GM21576 (cell line): Measurements from ENCODE around the gene ITSN1.

ENCODE experiments used
- ATAC-seq: cut with Tn5 transposase; IDR thresholded peaks from one replicate; pipeline ENCODE4 v1.9.1; 2021; ENCODE audit warnings: mild to moderate bottlenecking, moderate library complexity; ENCODE audit not compliant: unreplicated experiment

ITSN1 gene

DNA sequence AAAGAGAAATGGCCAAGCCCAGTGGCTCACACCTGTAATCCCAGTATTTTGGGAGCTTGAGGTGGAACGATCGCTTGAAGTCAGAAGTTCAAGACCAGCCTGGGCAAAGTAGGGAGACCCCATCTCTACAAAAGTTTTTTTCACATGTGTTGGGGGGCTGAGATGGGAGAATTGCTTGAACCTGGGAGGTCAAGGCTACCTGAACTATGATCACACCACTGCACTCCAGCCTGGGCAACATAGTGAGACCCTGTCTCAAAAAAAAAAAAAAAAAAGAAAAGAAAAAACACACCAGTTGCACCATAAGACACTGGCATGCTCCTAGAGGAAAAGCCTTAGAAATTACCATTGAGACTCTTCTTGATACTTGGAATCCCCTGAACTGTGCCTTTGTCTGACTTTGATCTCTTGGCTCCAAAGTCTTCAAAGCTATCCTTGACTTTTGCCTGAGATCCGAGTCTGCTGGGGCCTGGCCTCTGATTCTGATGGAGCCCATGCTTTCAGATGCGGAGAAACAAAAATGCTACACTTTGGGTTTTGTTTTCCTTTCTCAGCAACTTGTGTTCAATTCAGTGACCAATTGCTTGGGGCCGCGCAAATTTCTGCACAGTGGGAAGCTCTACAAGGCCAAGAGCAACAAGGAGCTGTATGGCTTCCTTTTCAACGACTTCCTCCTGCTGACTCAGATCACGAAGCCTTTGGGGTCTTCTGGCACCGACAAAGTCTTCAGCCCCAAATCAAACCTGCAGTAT is 239.6 kb downstream of the ITSN1 start:
- ATAC-seq, result no peak

DNA sequence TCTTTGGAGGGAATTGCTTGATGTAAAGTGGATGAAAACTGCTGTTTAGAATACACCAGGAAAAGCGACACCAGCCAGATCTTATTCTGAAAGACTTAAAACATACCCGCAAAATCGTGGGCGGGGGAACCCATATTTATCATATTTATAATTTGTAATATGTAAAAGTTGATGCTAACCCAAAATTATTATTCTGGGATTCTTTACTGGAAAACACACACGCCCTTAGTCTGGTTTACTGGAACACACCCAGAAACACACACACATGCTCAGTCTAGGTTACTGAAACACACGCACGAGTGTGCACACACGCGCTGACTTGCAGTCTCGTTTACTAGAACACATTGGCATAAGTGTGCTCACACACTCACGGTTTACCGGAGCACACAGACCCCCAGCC is 240.8 kb downstream of the ITSN1 start:
- no peak for ATAC-seq

DNA sequence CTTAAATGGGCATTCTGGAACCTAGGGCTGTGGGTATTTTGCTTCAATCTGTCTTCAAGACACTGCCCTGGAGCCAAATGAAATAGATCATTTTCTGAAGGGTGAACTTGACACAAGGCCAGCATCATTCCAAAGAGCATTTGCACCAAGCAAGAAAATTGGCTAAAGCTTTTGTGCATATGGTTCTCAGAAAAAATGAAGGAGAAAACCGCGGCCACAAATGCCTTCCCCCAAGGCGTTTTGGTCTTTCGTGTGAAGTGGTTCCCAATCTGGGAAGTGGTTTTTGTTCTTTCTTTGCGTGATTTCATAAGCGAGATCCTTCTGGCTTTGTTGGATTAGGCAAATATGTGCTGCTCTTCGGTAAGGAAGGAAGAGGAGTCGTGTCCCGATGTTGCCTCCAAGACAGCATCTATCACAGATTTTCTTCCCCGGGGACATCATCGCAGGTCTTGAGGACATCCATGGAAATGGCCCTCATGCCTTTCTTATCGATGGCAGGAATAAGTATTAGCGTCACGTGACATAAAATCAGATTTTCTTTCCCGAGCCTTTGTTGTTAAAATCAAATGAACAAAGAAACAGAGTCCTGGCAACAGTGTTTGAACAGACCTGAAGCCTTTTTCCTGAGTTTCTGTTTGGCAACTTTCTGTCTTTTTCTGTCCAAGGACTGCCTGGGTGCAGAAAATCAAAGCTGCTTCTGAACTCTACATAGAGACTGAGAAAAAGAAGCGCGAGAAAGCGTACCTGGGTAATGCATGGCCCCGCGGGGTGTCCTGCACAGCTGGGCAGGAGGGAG is 242.3 kb downstream of the ITSN1 start:
- no peak for ATAC-seq

DNA sequence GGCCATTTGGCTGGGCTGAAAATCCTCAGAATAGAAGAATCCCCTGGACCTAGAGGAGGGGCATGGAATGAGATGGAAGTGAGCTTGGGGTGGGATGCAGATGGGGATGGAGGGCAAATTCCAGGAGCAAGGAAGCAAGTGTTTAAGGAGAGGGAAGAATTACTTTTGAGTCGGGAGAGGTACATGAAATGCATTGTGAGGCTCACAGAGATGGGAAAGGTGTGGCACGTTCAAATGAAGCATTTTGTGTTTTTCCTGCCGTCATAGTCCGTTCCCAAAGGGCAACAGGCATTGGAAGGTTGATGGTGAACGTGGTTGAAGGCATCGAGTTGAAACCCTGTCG is 242.8 kb downstream of the ITSN1 start:
- ATAC-seq, result no peak

DNA sequence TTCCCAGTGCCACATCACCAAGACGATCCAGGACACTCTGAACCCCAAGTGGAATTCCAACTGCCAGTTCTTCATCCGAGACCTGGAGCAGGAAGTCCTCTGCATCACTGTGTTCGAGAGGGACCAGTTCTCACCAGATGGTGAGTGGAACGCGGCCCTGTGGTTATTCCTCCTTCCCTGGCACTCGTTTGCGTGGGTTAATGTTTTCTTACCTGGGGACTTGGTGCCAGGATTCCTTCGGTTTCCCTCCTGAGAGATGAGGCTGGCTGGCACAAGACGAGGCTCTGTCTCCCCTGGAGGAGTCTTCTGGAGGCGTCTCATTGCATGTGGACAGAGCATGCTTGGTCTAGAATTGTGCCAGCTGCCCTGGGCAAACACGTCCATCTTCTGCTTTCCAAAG is 244.0 kb downstream of the ITSN1 start:
- no peak for ATAC-seq

DNA sequence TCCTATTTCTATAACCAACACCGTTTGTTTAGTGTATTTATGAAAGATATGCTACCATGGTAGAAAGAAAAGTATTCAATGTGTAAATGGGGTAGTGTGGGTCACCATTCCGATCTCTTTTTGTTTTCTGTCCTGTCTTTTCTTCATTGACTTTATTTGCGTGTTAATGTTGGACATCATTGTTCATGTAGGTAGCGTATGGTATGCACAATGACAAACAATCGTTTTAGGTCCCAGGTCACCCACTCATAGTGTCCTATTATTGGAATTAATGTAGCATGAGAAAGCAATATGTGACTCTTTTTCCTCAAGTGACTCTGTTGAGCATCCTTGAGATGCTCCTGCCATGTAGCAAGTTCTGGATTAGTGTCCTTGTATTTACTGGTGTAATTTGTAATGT is 247.9 kb downstream of the ITSN1 start:
- no peak for ATAC-seq

DNA sequence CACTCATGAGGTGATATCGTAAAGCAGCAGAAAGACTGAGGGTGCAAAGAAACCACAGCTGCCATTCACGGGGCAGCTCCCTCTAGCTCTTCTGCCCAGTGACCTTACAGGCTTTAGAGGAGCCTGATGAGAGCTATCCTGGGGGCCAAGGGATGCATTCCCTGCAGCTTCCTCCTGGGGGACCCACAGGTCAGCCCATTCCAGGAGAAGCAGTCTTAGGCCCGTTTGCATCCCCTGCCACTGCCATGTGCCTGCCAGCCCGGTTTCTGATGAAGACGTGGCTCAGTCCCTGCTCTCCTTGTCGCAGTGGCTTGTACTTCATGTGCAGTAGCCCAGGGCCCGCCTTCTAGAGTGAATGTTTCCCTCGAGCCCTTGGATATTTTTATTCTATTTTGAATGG is 250.6 kb downstream of the ITSN1 start:
- no peak for ATAC-seq

DNA sequence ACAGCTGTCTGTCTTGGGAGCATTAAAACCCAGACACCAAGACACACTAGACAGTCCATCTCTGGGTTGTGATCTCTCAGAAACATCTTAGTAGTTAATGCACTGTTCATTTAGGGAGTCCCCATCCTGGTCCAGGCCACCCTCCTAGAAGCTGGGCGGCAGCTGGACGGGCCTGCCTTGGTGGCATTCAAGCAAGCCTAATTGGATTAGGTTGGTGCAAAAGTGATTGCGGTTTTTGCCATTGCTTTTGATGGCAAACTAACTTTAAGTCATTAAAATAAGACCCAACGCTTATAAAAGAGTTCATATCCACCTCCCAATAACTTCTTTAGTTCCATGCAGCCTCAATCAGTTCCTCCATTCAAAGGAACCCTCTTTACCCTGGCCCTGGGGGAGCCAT is 251.6 kb downstream of the ITSN1 start:
- no peak for ATAC-seq

DNA sequence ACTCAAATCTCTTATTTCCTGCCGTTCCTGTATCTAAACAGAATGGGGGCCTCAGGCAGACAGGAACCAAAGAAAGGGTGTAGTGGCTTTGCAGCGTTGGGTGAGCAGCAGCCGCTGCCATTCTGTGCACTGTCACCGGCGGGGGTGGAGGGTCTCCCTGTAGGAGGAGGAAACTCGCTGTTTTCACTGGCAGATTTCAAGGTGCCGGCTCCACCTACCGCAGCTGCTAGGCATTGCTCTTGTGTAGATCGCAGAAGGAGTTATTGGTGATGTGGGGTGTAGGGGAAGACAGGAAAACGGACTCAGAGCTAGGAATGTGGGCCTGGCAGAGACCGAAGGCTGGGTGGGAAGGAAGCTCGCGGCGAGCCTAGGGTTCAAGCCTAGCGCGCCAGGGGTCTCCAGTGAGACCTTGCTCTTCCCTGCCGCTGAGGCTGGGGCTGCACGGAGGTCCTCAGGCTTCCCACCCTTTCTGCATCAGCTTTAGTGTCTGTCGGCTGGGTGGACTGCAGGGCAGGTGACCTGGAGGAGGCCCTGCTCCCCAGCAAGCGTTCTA is 252.5 kb downstream of the ITSN1 start:
- ATAC-seq, result no peak

DNA sequence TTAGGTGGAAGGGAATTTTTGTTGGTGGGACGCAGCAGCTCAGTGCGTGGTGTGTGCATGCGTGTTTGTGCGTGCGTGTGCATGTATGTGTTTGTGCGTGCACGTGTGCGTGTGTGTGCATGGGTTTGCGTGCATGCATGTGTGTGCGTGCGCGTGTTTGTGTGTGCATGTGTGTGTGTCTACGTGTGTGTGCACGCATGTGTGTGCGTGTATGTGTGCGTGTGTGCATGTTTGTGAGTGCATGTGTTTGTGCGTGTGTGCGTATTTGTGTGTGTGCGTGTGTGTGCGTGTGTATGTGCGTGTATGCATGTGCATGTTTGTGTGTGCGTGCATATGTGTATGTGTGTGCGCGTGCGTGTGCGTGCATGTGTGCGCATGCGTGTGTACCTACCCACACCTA is 253.1 kb downstream of the ITSN1 start:
- no peak for ATAC-seq

DNA sequence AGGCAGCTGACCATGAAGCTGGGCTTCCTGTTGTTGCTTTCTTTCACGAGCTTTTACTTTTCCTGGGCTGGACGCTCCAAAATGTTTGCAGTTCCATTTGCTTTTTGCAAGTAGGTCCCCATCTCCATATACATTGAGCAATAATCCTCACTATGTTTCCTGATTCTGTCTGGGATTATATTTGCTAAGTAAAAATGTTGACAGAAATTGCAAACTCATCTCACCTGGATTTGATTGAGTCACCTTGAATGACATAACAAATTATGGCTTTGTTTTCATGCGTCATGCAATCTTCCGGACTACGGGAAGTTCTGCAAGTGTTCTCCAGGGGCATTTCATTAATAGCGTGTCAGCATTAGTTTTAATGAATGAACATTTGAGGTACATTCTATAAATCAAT is 254.4 kb downstream of the ITSN1 start:
- no peak for ATAC-seq

DNA sequence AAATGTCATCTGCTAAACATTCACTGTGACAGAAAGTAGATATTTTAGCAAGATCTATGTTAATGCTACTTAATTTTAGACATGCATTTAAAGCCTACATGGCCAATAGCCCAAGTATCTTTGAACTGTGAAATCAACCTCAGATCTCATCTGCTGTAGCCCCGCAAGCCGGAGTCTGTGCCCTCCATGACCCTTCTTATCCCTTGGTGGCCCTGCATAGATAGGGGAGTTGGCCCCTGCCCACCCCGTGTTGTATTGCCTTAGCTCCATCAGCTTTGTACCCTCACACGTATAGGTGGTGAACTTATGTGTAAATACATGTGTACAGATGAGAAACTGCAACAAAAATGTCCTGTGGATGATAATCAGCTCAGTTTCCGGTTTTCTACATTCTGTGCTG is 254.8 kb downstream of the ITSN1 start:
- ATAC-seq, result no peak

DNA sequence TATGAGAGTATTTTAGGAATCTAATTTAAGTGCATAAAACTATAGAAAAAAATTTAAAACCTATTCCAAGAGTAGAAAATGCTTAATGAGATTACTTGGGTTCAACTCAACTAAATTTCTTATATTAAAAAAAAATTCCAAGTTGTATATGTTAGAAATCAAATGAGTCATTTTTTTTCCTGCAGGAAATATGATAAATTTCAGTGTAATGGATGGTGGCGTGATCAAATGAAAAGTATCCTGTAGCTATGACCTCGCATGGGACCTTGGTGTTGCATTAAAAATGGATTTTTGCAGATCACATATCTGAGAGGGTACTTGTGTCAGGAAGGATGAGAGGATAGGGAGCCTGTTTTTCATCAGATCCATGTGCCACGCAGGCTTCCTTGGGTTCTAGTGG is 255.4 kb downstream of the ITSN1 start:
- ATAC-seq, result no peak

DNA sequence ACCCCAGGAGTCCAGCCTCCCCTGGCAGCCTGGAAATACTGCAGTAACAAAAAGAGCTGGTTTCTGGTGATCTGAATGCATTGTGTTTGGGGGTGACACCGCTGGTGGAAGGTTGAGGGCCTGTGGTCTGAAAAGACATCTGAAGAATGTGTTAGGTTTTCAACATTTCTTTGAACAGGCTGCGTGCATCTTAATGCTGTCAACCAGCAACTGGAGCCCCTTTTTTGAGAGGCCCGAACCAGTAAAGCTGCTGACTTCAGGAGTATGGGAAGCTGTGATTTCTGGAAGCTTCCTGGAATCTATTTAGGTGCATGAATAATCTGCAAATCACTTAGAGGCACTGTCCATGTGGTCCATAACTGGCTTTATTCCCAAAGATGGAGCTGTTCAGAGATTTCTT is 256.3 kb downstream of the ITSN1 start:
- ATAC-seq, result no peak

DNA sequence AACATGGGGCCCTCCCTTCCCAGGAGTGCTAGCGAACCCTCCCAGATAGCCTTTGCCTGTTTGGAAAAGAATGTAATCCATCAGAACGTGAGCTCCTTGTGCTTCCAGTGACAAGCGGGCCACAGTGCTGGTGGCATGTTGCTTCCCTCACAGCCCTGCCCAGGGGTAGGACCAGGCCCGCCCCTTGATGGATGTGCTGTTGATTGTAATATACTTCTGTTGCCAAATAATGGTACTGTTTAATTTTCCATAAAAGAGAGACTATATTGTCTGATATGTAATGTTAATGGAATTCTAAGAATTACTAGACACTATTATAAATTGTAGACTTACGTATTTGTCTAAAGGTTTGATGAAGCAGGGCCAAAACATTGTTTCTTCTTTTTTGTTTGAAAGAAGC is 256.9 kb downstream of the ITSN1 start:
- no peak for ATAC-seq

DNA sequence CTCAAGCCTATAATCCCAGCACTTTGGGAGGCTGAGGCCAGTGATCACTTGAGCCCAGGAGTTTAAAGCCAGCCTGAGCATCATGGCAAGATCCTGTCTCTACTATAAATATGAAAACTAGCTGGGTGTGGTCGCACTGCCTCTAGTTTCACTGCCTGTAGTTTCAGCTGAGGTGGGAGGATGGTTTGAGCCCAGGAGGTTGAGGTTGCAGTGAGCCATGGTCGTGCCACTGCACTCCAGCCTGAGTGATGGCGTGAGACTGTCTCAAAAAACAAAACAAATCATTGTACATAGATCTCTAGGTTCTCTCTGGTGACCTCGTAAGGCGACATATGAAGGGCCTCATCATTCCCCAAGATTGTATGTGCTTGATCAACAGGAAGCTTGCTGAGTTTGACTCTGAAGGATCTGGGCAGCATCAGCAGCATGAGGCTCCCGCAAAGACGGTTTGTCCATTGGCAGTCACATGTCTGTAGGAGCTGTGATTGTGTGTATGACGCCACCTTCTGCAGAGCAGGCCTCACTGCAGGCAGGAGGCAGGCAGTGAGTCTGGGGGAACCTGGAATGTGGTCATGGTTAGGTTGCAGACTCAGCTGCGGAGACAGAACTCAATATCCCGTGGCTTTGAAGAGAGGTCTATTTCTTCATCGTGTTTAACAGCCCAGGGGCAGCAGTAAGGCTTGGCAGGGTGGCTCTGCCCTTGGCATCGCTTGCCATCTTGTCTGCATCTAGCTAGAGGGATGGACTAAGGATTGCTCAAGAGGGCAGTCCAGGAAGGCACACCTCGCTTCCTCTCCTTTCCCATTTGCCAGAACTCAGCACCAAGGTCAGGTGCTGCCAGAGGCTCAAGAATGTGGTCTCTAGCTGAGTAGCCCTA is 259.3 kb downstream of the ITSN1 start:
- ATAC-seq, result no peak

DNA sequence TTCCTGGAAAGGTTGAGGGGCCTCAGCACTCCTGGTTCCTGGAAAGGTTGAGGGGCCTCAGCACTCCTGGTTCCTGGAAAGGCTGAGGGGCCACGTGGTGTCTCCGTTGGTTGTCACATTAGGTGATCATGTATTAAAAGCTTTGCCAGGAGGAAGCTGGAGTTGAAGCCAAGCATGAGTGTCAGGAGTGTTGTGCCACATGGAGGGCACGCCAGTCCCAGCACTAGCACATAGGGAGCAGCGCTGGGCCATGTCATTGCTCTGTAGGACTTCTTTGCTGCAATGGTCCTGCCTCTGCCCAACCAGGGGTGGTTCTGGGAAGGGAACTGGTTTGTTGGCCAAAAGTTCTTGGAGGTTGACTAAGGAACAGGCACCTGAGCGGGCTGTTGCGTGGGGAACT is 260.0 kb downstream of the ITSN1 start:
- ATAC-seq, result no peak

DNA sequence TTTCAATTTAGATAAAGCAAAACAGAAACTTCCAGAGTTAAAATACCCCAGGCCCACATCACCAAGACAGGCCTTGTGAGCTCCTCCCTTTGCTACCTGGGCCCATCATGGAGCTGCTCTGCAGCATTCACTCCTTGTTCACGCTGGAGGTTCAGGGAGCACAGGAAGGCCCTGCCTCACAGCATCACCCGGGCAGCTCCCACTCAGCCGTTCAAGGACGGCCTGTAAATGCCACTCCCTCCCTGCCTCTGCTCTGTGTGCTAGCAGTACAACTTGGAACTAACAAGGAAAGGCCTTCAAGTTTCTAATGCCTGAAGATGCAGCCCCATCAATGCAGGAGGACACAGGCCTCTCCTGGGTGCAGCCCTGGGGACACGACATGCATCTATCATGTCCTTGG is 261.7 kb downstream of the ITSN1 start:
- ATAC-seq, result no peak

DNA sequence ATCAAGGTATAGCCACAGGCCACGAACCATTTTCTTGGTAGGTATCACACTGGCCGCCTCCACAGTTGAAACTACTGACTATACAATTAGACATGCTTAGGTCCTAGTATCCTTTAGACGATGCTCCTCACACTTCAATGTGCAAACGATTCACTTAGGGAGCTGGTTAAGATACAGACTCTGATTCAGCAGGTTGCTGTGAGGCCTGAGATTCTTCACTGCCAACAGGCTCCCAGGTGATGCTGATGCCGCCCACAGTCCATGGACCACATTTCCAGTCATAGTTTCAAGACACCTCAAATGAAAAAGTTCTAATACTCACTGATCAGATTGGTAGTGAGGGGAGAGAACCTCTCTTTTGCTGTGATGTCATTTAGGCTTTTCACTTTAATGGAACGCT is 266.5 kb downstream of the ITSN1 start:
- no peak for ATAC-seq

DNA sequence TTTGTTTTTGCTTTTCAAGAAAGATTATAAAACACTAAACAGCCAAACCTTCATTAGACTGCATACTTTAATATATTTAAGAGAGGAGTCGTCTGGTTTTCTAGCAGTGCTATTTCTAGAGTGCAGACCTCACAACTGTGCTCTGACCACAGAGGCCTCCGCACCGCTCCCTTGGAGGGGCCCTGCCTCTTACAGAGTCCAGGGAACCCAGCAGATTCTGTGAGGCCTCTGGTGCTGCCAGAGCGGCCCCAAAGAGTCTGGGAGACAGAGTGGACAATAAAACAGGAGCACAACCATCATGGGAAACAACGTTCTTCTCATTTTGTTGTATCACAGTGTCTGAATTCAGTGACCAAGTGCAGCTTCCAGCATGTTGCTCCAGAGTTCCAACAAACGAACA is 267.5 kb downstream of the ITSN1 start:
- ATAC-seq, result no peak

DNA sequence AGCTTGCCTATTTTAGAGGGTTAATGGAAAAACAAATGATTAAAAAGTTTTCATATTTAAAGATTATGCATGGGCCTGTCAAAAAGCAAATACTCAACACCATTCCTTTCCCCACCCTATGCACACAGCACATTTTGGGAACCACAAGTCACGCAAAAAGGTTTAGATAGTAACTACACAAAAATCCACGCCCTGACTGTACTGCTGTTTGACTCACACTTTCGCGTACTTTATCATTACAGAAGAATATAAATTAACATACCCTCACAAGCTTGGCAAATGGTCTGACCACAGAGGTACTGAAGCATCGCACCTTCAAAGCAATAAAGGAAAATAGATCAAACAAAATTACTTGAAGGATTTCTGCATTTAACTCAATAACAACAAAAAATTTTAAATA is 271.9 kb downstream of the ITSN1 start:
- ATAC-seq, result no peak
